Inflammatory macrophage treated with lipopolysaccharide for 1 hour (primary cell): ENCODE data around the gene TMEM184B.

Source experiments
- DNase-seq, 2 donors: peaks; one replicate each; pipeline ENCODE4 v3.0.0-alpha.2; 2020 to 2022

Gene TMEM184B

GRCh38 chr22:38175206-38176118, 97.3 kb downstream of the TMEM184B start:
- DNase-seq = no peak

DNA sequence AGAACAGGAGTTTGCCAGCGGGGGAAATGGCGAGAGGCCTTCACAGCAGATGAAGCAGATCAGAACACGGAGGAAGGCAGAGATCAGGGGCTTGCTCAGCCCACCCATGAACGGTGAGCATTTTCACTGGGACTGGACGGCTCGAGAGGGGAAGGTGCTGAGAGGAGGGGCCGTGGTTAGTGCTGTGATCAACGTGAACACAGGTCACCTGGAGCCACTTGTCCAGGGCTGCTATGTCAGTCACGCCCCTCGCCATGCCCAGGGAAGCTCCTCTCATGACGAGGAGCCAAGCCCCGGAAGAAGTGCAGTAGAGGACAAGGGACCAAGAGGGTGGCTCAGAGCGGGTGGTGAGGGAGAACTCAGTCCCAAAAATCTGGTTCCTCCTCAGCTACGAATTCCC, 98.2 kb downstream of the TMEM184B start:
- DNase-seq = no peak

- no peak for DNase-seq
Measured at GRCh38 chr22:38173641-38173906, 99.2 kb downstream of the TMEM184B start.

- DNase-seq = no peak
Measured at GRCh38 chr22:38172832-38173640, 99.8 kb downstream of the TMEM184B start.

GRCh38 chr22:38171927-38172831, 100.6 kb downstream of the TMEM184B start:
- no peak for DNase-seq

DNA sequence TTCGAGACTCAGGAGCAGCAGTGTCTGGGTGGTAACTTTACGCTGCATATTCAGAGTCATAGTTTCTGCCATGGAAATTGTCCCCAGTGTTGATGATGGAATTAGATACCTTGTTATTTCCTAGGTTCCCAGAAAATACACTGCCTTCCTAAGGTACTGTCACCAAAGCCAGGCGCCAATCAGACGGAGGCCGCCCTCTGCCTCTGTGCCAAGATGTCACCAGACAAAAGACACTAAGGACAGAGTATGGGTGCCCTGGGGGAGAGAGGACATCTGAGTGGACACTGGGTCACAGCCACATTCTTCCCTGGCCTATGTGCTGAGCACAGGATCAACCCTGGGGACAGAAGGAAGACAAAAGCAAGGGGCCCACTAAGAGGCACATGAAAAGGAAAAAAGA, 102.3 kb downstream of the TMEM184B start:
- DNase-seq = no peak
